Measurements from ENCODE around the gene SELENOO.

The SELENOO gene

DNA sequence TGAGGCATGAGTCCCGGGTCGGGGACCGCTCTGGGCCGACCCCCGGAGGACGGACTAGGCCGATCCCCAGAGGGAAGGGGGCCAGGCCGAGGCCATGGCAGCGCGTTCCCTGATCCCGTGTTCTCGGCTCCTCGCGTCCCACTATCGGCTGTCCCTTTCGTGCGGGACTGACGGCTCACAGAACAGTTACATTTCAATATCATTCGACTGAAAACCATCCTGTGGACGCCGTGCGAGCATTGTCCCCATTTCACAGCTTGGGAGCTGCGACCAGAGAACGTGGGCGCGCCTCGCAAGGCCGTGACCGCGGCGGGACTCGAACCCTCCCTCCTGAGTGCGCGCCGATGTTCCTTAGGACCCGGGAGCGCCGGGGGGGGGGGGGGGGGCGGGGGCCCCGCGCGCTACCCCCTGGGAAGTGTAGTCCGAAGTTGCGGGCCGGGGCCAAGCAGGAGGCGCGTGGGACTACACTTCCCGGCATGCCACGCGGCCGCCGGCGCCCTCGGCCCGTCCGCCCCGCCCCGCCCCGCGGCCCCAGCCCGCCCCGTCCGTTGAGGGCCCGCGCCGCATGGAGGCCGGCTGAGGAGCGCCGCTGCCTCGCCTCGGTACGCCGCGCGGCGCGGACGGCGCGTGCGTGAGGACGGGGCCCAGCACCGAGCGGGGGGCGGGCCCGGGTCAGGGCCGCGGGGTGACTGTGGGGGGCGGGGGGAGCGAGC, 15.3 kb upstream of the SELENOO start, which contains the start of gene TRABD:
Gene TRABD (plus strand): TSS at position 539 of the 713 bp plus-strand sequence. CDS start 7,148 bp downstream, outside the sequence.
- peak; percentile 88 for DNase-seq

DNA sequence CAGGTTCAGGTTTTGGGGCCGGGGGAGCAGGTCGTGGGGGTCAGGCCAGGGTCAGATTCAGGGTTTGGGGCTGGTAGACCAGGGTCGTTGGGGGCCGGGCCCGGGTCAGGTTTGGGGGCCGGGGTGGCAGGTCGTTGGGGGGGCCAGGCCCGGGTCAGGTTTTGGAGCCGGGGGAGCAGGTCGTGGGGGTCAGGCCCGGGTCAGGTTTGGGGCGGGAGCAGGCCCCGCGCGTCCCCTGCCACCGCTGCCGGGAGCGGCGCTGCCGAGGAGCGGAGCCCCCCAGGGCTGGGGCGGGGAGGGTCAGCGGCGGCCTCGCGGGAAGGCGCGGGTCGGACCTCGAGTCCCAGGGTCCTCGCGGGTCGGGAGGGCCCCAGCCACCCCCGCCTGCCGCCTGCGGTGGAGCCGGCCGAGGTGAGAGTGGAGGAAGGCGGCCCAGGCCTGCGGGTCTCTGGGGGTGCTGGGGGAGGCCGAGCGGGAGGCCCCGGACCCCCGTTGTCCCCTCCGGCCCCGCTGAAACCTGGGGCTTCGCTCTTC, 14.6 kb upstream of the SELENOO start:
- no peak for DNase-seq

DNA sequence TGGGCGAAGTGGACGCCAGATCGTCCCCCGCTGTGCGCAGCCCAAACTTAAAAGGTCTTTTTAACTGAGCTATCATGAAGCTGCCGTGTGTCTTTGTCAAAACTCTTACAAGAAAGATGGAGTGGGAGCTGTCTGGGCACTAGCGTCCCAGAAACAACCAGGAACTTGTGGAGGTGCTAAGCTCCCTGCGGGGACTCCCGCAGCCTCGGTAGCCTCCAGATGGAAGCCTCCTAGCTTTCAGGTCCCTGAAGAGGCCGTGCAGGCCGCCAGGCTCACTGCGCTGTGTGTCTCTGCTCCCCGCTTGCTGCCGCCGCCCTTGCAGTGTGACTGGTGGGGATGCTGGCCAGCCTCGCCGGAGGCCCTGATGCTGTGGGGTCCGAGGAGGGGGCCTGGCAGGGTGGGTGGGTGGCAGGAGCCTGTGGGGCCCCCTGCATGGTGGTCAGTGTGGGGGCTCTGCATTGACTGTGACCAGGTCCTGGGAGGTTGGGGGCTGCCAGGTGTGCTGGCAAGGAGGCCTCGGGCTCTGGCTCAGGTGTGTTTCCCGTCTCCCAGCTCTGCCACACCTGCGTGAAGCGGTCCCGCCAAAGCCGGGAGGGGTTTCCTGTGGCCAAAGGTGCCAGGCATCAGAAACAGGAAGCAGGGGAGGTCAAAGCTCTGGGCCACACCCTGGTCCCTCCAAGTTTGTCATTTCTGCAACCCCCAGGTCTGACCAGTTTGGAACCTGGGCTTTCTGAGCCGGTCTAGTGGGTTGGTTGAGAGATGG, 13.9 kb upstream of the SELENOO start:
- DNase-seq: no peak

DNA sequence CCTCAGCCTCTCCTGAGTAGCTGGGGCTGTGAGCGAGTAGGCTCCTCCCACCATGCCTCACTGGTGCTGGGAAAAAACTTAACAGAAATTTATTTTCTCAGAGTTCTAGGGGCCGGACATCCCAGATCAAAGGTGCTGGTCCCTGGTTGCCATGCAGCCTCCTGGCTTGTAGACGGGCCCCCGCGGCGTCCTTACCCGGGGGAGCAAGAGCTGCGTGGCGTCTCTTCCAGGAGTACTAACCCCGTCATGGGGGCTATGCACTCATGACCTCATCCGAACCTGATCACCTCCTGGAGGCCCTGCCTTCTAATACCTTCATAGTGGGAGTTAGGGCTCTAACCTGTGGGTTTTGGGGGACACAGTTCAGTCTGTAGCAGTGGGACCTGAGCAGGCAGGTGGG, 12.5 kb upstream of the SELENOO start:
- no peak for DNase-seq

DNA sequence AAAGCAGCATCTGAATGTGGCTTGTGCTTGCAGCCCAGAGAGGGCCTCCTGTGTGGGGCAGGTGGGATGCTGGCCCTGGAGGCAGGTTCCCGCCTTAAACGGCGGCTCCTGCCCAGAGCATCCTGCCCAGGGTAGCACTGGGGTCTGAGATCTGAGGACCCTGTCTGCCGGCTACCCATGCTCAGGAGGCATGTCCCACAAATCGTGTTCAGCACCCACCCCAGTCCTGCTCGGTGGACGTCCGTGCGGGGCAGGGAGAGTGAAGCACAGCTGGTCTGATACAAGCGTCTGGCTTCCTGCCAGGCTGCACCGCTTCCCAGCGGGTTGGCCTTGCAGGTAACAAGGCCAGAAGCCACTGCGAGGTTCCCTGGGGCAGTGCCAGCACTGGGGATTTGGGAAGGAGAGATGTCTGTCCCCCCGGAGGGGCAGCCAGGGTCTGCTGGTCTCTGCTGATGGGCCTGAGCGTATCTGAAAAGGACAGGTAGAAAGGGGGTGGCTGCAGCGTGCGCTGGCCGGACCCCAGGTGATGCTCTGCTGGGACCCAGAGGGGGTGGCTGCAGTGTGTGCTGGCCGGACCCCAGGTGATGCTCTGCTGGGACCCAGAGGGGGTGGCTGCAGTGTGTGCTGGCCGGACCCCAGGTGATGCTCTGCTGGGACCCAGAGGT, 11.5 kb upstream of the SELENOO start:
- DNase-seq: no peak

DNA sequence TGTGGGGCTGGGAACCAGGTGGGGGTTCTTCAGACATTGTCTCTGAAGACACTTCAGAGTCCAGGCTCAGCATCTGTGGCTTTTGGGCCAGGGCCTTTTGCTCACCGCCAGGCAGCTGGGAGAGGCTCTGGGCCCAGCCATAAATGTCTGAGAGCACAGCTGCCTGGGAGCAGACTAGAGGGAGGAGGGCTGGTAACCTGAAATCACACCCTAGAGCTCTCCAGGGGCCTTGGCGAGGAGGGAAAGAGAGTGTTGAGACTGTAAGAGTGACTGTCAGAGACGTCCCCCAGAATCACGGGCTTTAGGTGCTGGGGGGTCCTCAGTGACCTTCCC, 11.0 kb upstream of the SELENOO start:
- DNase-seq: no peak

DNA sequence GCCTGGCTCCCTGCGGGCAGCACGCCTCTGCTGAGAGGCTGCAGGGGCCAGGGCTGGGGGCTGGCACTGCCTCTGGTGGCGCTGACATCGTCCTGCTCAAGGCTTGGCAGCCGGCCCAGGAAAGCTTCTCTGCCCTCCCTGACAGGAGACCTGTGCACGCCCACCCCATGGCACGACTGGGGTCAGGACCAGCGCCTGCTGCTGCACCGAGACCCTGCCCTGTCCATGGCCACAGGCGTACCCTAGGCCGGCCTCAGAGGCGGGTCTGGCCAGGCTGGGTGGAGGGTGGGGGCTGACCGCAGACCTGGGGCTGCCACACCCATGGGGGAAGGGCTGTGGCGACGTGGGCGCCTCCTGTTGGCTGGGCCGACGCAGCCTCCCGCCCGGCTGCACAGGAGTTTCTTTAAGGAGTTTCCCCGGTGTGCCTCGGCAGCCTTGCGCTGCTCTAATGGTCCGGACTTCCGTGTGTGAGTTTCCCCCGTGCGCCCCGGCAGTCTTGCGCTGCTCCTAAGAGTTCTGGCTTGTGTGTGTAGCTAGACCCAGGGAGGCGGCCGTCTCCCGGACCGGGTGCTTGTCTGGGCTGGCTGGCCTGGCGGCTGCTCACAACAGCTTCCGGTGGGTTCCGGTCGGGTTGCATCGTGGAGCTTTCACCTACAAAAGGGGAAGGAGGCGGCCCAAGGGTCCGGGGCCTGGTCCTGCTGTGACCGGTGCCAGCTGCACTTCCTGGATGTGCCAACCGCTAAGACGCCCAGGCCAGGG, 10.4 kb upstream of the SELENOO start:
- peak; percentile 89 for DNase-seq

DNA sequence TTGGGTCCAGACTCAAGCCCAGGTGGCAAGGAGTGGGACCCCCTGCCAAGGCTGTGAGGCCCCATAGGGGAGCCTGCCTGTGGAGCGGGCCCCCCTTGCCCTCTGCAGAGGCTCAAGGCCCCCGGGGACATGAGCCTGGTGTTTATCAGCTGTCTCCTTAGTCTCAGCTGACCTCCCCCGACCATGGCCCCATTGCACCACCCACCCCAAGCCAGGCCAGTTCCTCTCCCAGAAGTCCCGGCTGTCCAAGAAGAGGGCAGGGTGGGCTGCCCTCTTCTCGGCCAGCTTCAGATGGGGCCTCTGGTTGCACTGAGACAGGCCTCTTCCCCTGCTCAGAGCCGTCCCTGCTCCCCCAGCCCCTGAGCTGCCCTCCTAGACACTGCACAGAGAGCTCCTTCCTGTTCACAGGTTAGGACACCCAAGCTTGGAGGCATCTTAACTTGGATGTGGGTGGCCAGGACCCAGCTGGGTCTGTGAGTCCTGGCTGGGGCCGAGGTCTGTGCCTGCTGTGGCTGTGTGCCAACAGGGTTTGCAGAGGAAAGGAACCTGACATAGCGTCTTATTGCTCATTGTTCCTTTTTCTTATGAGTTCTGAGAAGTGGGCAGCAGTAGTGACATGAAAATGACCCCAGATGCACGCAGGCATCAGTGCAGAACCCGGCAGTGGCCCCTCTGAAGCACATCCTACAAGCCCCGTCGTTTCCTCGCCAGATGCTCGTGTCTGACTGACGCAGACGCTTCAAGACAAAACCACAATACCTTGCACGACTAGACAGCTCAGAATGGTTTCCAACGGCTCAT, 9.7 kb upstream of the SELENOO start:
- DNase-seq: peak; percentile 48

DNA sequence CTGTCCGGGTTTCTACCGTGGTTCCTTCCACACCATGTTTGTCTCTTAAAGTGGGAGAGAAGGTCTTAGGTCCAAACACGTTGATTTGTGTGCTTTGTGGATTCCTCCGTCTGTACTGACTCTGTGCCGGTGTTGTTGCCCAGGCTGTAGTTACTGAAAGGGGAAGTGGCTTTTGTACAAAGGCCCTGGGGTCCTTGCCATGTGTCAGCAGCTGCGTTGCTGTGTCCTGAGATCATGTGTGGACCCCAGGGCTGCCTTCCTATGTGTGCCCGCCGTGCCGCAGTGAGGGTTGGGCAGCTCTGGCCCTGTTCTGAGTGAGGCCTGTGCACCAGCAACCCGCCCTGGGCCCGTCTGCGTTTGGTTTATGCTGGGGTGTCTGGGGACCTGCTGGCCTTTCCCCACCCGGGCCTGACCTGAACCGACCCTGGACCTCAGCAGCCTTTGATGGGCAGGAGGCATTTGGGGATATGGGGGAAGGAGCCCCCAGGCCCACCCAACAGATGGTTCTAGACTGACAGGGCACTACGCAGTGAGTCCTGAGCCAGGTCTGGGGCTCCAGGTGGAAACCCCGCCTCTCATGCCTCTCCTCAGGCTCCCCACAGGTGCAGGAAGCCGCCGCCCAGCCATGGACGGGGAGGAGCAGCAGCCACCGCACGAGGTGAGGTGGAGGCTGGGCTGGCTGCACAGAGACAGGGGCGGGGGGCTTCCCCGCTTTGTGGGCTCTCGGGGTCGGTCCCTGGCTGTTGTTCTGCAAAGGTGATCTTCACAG, 8.2 kb upstream of the SELENOO start:
- no peak for DNase-seq

DNA sequence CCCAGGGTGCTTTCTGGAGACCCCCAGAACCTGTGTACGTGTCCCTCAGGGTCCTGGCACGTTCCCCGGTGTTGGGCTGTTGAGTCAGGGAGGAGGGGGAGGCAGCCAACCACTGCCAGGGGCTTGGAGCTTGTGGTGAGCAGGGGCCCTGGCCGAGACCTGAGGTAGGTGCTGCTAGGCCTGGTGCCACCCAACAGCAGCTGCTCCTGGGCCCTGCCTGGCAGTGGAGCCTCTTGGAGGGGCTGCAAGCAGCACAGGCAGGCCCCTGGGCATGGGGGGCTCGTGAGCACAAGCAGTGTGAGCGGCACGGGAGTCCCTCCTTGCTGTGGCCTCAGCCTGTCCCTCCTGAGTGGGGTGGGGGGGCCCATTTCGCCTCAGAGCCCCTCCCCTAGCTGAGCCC, 7.2 kb upstream of the SELENOO start:
- DNase-seq: no peak

DNA sequence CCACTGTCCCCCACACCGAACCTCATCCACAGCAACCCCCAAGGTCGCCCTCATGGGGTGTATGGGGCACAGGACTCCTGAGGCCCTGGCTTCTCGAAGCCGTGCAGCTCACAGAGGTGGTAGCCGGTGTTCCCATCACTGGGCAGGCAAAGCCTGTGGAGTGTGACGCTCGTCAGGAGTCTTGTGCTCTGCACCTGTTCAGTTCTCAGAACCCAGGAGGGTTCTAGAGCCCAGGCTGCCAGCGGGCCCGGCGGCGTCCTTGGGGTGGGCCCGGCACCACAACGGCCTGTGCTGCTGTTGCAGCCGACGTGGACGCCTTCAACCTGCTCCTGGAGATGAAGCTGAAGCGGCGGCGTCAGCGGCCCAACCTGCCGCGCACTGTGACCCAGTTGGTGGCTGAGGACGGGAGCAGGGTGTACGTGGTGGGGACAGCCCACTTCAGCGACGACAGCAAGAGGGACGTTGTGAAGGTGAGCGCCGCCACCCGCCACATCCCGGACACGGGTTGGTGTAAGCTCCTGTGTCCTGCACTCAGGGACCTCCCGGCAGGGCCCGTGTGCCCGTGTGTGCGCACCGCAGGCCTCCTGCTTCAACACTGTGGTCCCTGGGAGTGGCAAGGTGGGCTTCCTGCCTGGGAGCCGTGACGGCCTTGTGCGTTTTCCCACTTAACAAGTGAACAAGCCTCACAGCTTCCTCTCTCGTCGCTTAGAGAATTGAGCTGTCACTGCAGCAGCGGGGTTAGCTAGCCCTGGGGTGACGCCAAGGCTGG, 6.6 kb upstream of the SELENOO start:
- DNase-seq: no peak

DNA sequence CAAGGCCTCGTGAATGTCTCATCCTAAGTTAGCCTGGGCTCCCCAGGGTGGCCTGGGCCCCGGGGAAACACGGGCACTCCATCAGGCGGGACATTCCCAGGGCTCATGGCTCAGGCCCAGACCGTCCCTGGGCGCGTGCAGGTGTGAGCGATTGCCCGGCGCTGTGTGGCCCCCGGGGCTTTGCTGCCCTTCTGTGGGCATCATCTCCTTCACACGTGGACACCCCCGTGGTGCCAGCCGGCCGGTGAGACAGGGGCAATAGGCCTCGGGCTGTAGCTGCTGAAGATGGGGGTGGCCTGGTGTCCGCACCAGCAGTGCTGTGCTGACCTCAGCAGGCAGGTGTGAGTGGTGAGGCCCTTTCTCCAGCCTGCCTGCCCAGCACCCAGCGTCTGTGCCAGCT, 4.6 kb upstream of the SELENOO start:
- no peak for DNase-seq

DNA sequence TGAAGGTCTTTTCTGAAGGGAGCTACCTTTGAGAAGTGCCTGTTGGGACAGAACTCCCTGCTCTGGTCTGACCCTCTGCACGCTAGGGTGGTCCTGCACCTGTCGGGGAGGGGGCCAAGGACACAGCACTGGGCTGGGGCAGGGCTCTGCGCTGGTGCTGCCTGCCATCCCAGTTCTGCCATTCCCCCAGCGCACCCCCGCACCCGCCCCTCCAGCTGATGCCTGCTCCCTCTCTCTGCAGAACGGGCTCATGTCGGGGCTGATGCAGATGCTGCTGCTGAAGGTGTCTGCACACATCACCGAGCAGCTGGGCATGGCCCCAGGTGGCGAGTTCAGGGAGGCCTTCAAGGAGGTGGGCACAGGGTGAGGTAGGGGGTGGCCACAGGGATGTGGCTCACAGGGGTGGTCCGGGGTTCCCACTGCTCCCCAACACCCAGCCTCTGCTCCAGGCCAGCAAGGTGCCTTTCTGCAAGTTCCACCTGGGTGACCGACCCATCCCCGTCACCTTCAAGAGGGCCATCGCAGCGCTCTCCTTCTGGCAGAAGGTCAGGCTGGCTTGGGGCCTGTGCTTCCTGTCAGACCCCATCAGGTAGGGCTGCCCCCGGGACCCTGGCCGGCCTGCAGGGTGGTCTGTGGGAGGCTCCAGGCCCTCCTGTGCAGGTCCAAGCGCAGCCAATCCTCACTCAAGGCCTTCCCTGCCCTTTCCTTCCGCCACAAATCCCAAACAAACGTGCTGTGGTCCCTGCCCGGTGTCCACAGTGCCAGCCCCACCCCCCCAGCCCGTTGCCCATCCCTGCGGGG, 3.6 kb upstream of the SELENOO start:
- DNase-seq: no peak

DNA sequence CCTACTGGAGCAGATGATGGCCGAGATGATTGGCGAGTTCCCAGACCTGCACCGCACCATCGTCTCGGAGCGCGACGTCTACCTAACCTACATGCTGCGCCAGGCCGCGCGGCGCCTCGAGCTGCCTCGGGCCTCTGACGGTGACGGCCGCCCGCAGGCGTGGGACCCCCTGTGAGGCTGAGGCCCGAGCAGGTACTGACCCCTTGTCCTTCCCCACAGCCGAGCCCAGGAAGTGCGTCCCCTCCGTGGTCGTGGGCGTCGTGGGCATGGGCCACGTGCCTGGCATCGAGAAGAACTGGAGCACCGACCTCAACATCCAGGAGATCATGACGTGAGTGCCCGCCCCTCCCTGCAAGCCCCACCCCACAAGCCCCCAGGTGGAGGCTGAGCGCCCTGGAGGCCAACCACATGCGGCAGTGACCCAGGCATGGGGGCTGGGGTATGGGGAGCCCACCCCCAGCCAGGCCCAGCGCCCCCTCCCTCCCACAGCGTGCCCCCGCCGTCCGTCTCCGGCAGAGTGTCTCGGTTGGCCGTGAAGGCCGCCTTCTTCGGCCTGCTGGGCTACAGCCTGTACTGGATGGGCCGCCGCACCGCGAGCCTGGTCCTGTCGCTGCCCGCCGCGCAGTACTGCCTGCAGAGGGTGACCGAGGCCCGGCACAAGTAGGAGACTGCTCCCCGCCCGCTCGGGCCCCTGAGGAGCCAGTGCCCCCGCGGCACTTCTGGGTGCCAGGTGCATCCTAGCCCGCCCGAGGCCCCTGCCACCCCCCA, 2.8 kb upstream of the SELENOO start:
- no peak for DNase-seq

DNA sequence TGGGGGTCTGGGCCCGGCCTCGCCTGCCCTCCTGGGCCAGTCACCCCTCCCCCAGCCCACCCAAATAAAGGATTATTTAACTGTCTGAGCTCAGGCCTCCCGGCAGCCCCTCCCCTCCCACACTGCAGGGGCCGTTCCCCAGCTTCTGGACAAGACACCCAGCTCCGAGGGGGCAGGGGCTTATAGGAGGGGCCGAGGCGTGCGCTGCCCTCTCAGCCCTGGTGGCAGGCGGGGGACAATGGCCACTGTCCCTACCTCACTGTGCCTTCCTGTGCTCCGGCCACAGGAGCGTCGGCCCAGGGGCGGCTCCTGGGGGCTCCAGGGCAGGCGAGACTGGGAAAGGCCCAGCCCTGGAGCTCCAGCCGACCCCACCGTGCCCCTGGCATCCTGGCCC, 2.2 kb upstream of the SELENOO start:
- DNase-seq: no peak

DNA sequence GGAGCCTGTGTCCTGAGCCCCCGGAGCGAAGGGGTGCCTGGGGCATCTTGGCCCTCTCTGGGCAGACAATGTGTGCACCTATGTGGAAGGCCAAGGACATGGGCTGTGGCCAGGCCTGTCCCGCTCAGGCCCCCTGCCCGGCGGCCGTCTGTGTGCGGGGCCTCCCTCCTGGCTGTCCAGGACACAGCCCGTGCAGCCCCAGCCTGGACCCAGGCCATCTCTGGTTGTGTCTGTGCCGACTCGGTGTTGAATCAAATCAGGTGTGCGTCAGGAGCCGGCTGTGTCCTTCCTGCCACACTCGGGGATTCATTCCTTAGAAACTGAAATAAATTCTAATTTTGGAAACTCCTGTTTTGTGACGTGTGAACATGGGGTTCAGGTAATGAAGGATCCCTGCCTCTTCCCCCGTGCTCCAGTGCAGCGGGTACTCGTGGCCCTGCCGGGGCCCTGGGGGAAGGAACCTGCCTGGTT, 1.5 kb upstream of the SELENOO start:
- no peak for DNase-seq

DNA sequence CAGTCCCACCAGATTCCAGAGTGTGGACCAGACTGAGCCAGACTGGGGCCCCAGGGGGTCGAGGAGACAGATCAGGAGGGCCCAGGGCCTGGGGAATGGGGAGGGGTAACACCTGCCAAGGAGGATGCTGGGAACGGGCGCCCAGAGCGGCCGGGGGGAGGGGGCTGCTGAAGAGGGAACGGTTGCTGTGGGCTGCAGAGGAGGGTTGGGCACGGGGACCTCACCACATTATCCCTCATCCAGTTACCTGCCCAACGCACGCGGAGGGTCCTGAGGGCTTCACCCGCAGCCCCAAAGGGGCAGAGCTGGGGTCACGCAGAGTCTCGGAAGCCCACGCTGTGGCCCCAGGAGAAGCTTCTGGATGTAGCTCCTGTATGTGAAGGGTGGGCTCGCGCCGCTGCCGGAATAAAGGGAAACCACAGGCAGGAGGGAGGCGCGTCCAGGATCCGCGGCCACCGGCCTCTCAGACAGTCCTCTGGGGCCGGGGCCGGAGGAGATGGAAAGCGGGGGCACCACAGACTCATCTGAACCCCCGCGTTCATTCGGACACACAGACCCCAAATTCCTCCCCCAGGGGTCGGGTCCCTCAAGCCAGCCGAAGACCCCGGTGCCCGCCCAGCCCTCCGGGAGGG, 866 bp upstream of the SELENOO start:
- DNase-seq: no peak
